HG03108 (cell line): ENCODE data around the gene MMRN2.
"Not testable (repeated sequence)": the region's sequence is repeated elsewhere in the genome, so short reads cannot be mapped to it uniquely, and the experiment has no call there.

Experiments used
- ATAC-seq: cut with Tn5 transposase; IDR thresholded peaks from one replicate; pipeline ENCODE4 v1.9.1; 2021; ENCODE audit warnings: moderate library complexity; ENCODE audit not compliant: unreplicated experiment

MMRN2 gene, protein sequence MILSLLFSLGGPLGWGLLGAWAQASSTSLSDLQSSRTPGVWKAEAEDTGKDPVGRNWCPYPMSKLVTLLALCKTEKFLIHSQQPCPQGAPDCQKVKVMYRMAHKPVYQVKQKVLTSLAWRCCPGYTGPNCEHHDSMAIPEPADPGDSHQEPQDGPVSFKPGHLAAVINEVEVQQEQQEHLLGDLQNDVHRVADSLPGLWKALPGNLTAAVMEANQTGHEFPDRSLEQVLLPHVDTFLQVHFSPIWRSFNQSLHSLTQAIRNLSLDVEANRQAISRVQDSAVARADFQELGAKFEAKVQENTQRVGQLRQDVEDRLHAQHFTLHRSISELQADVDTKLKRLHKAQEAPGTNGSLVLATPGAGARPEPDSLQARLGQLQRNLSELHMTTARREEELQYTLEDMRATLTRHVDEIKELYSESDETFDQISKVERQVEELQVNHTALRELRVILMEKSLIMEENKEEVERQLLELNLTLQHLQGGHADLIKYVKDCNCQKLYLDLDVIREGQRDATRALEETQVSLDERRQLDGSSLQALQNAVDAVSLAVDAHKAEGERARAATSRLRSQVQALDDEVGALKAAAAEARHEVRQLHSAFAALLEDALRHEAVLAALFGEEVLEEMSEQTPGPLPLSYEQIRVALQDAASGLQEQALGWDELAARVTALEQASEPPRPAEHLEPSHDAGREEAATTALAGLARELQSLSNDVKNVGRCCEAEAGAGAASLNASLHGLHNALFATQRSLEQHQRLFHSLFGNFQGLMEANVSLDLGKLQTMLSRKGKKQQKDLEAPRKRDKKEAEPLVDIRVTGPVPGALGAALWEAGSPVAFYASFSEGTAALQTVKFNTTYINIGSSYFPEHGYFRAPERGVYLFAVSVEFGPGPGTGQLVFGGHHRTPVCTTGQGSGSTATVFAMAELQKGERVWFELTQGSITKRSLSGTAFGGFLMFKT

DNA sequence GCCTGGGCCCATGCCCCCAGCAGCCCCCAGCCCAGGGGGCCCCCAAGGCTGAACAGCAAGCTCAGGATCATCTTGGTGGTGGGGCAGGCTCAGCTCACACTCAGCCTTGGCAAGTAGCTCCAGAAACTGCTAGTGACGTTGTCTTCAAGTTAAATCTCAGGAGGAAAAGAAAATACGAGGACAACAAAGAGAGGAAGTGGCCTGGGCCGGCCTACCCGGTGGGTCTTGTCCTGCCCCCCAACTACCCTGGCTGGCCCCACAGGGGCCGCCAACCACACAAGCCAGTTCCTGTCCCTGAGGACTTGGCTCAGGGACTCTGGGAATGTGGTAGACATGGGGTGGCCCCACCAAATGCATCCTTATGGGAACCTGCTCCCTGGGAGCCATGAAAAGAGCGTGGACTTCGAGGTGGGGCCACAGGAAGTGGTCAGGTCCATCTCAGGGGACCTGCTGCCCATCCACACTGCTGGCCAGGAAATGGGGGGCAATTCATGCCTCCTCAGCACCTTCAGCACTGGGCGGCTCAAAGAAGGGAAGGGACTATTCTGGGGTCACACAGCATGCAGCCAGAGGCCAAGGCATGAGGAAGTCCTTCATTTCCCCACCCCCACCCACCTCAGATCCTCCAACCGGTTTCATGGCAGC lies at the start of gene MMRN2:
Gene MMRN2, minus strand, starts transcription at position 145 of the 645 bp plus-strand sequence. Its CDS starts 74 bp downstream, at position 71.
- no peak for ATAC-seq

DNA sequence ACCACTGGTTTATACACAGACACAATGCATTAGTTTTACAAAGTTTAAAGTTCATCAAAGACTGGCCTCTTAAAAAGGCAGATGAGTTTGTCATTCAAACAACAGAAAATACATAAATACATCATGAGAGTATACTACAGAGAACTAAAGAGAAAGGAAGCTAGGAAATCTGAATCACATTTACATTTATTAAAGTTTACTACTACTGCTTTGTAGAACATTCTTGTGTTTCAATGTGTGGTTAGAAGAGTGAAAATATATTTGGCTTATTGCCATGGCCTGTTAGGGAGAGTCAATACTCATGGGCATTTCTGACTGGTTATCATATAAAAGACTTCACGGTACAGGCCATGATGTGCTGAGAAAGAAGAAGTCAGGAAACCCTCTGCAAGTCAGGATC lies 49.7 kb upstream of the MMRN2 start:
- not testable (repeated sequence) for ATAC-seq

- no peak for ATAC-seq
Measured at GRCh38 chr10:87000491-87000890, 43.1 kb upstream of the MMRN2 start.

GRCh38 chr10:86999802-87000403 lies 42.5 kb upstream of the MMRN2 start:
- not testable (repeated sequence) for ATAC-seq

- no peak for ATAC-seq
Measured at GRCh38 chr10:86992929-86993328, 35.5 kb upstream of the MMRN2 start.

DNA sequence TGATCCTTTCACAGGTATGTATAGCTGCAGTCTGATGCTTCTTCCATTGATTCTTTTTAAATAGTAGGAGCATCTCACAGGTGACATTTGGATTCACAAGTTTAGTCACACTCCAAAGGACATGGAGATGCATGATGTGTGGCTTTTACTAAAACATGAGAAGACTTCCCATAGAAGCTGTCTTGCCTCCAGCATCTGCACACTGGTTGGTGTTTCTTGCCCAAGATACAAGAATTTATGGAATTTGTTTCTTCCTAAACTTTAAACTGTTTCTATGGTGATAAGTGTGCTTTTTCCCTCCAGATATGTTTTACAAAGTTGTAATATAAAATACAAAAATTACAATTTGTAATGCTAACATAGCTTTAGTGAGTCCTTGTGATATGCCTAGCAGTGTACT lies 35.0 kb upstream of the MMRN2 start:
- ATAC-seq = no peak

DNA sequence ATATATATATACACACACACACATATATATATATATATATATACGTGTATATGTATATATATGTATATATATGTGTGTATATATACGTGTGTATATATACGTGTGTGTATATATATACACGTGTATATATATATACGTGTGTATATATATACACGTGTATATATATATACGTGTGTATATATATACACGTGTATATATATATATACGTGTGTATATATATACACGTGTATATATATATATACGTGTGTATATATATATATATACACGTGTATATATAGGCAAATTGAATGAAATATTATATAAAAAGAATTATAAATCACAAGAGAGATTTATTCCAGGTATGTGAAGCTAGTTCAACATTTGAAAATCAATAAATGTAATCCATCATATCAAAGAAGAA lies 33.9 kb upstream of the MMRN2 start:
- not testable (repeated sequence) for ATAC-seq

DNA sequence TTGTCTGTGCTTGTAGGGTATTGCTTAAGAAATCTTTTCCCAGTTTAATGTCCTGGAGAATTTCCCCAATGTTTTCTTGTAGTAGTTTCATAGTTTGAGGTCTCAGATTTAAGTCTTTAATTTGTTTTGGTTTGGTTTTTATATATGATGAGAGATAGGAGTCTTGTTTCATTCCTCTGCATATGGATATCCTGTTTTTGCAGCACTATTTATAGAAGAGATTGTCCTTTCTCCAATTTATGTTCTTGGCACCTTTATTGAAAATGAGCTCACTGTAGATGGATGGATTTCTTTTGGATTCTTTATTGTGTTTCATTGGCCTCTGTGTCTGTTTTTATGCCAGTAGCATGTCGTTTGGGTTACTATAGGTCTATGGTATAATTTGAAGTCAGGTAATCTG lies 31.1 kb upstream of the MMRN2 start:
- no peak for ATAC-seq

- ATAC-seq = not testable (repeated sequence)
Measured at GRCh38 chr10:86984498-86984897, 27.1 kb upstream of the MMRN2 start.

DNA sequence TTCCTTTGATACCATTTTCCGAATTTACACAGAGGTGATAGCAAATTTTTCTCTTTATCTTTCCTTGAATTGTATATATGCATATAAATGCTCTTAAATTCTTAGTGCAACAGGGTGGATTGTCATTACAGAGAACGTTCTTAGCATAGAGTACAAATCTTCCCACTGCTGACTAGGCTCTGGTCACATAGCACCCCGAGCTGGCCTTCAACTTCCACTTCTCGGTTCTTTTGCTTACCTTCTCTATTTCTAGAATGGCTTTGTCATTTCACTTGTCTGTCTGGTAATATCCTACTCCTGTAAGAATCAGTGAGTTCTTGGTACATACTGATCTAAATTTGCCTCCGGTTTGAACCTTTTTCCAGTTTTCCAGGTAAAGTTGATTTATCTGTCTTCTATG lies 24.3 kb upstream of the MMRN2 start:
- ATAC-seq = no peak

DNA sequence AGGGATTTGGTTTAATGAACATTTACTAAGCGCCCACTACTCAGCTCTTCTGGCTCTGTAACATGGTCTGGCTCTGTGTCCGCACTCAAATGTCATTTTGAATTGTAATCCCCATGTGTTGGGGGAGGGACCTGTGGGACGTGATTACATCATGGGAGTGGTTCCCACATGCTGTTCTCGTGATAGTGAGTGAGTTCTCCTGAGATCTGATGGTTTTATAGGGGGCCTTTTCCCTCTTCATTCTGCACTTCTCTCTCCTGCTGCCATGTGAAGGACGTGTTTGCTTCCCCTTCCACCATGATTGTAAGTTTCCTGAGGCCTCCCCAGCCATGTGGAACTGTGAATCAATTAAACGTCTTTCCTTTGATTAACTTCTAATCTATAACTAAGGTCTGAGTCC lies 23.6 kb upstream of the MMRN2 start:
- not testable (repeated sequence) for ATAC-seq

- no peak for ATAC-seq
Measured at GRCh38 chr10:86979977-86980448, 22.6 kb upstream of the MMRN2 start.

DNA sequence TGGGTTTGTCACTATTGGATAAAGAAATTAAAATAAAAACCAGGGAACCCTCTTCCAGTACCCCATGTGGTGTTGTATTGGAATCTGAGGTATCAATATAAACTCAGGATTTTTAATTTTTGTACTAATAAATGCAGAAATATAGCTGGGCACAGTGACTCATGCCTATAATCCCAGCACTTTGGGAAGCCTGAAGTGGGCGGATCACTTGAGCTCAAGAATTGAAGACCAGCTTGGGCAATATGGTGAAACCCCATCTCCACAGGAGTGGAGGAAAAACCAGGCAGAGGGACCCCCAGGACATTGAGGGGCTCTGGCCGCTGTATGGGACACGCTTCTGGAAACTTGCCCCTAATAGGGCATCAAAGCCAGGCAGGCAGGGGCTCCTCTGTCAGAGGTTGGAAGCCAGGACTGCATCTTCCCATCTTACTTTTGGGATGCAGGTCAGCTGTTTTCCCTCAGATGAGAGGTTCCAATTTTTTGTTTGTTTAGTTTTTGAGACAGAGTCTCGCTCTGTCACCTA lies 21.9 kb upstream of the MMRN2 start:
- no peak for ATAC-seq

GRCh38 chr10:86978457-86978856 lies 21.0 kb upstream of the MMRN2 start:
- ATAC-seq = not testable (repeated sequence)

GRCh38 chr10:86976362-86977056 lies 19.1 kb upstream of the MMRN2 start:
- ATAC-seq = no peak

DNA sequence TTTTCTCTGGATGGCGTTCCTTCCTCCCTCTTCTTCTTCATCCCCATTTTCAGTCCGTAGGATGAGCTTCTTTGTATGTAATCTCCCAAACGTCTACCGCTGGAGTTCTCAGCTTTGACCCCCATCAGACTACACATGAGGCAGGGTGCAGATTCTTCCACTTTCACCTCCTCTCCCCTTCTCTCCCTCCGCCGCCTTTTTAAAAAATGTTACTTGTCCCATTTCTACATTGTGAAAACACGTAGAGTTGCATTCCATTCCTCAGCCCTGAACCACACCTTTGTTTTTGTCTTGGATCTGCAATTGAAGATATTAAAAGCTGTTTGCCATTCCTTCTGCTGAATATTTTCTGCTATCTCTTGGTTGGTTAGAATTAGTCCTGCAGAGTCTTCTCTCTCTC lies 17.1 kb upstream of the MMRN2 start:
- ATAC-seq = no peak

GRCh38 chr10:86972613-86973380 lies 15.4 kb upstream of the MMRN2 start:
- ATAC-seq = no peak

GRCh38 chr10:86971232-86971991 lies 14.0 kb upstream of the MMRN2 start:
- ATAC-seq = peak; percentile 77

DNA sequence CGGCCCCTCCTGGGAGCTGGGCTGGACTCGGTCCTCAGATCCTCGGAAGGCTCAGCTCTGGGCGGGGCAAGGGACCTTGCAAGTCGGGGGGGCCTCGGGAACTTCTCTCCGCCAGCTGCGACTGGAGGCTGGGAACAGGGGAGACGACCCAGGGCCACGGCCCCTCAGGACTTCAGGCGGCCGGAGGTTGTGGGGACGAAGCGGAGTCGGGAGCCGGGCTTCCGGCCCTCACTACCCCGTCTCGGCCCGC lies 13.5 kb upstream of the MMRN2 start:
- ATAC-seq = no peak
